Fibroblast of the conjunctiva (primary cell): ENCODE results near the gene HSF2.
"Not testable (repeated sequence)": the region's sequence is repeated elsewhere in the genome, so short reads cannot be mapped to it uniquely, and the experiment has no call there.

Source experiments
- DNase-seq: peaks from one replicate; pipeline ENCODE4 v3.0.0-alpha.2; 2010; ENCODE audit warnings: low read depth

Gene HSF2

GRCh38 chr6:122455116-122455515 lies 55.7 kb downstream of the HSF2 start:
- not testable (repeated sequence) for DNase-seq

DNA sequence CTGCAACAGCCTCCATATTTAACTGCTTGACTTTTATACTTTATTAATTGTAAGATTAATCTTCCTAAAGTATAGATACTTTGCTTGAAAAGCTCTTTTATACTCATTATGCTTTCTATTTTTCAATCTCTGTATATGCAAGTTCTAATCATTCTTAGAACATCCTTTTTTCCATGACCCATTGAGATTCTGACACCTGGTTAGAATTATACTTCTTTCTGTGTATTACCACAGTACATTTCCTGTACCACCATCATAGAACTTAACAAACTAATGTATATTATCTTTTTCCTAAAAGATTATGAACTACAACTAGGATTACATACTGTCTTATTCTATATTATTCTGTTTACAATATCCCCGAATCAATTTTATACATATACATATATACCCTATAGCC lies 58.6 kb downstream of the HSF2 start:
- DNase-seq, result no peak

DNA sequence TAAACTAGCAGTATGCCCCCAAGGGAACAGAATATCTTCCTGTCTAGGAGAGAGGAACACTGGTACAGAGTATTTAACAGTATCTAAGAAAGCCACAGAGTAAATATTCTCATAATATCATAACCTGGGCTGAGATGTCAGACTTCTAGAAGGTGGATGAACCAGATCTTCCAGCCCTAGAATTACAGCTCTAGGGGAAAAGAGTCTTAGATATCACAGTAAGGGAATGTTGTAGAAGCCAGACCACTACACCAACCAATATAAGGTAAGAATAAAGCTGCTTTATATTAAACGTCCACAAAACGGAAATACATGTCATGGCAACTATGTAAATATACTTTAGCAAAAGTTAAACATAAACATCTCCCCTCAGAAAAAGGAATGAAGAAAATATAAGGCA lies 59.8 kb downstream of the HSF2 start:
- DNase-seq, result no peak

GRCh38 chr6:122459865-122460416 lies 60.5 kb downstream of the HSF2 start:
- not testable (repeated sequence) for DNase-seq

DNA sequence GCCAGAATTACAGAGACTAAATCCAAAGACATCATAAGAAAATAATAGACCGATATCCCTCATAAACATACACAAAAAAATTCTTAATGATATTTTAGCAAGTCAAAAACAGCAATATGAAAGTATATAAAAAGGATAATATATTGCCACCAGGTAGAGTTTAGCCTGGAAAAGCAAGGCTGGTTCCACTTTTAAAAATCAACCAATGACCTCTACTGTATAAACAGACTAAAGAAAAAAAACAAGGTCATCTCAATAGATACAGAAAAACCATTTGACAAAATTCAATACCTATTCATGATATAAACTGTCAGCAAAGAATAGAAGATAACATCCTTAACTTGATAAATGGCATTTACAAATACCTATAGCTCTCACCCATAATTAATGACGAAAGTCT lies 62.4 kb downstream of the HSF2 start:
- no peak for DNase-seq

GRCh38 chr6:122471107-122472021 lies 71.9 kb downstream of the HSF2 start, which contains the start of gene SERINC1:
Gene SERINC1 (minus strand): TSS chr6:122471807. CDS start chr6:122471737, 70 bp downstream.
- peak; percentile 93 for DNase-seq

DNA sequence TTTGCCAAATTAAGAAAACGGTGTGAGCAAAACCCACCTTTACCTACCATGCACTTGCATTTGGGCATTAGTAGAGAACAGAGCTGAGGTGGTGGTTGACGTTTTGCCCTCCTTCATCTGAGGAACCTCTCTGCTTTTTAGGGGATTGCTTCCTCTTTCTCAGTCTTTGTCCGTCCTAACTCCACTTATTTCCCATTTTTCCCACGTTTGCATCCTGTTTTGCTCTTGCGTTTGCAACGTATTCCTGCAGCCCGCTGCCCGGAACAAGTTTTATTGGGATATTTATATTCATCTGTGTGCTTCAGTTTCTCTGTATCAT lies 72.5 kb downstream of the HSF2 start:
- no peak for DNase-seq

GRCh38 chr6:122476131-122476530 lies 76.7 kb downstream of the HSF2 start:
- no peak for DNase-seq

- no peak for DNase-seq
Observed at GRCh38 chr6:122482750-122483080, 83.3 kb downstream of the HSF2 start.
